ENCODE data around the gene BANF2. TPM values are rescaled to one million over a fixed set of nuclear protein-coding genes. Genes with fewer than 3 reads are reported as not detected.

The BANF2 gene
- total and polyA plus RNA-seq, 2 of the 13 experiments (the other 11 are each of a cell fraction or from before 2014, with no cell fraction given): 0.35 TPM; not detected in 1

- TF ChIP-seq USF2 (IDR thresholded peaks at IDR 0.05; ENCODE audit: low read depth, low read length) (no peak), USF2 (CRISPR knock-in tag; IDR thresholded peaks at IDR 0.05; ENCODE audit: borderline replicate concordance) (no peak), MTF2 (CRISPR knock-in tag; IDR thresholded peaks at IDR 0.05; ENCODE audit: borderline replicate concordance) (no peak), ZNF746 (CRISPR knock-in tag; IDR thresholded peaks at IDR 0.05) (no peak), NFE2 (CRISPR knock-in tag; IDR thresholded peaks at IDR 0.05) (no peak), ARID3A (IDR thresholded peaks at IDR 0.05; ENCODE audit: low read depth, low read length) (0 out of 2 replicates have a peak, but pooled peaks have one; percentile 33), ZNF713 (CRISPR knock-in tag; IDR thresholded peaks at IDR 0.05) (no peak), ZNF562 (CRISPR knock-in tag; IDR thresholded peaks at IDR 0.05; ENCODE audit: borderline replicate concordance) (no peak), PLSCR1 (CRISPR knock-in tag; IDR thresholded peaks at IDR 0.05; ENCODE audit: borderline replicate concordance) (no peak), SNAPC2 (CRISPR knock-in tag; IDR thresholded peaks at IDR 0.05) (no peak), CENPT (CRISPR knock-in tag; IDR thresholded peaks at IDR 0.05; ENCODE audit: low read depth) (no peak), FOXJ3 (CRISPR knock-in tag; IDR thresholded peaks at IDR 0.05; ENCODE audit: borderline replicate concordance) (peak; percentile 30; the same call in 1 of the 2 replicates), MEF2D (CRISPR knock-in tag; IDR thresholded peaks at IDR 0.05) (peak; percentile 79), ZHX1 (CRISPR knock-in tag; IDR thresholded peaks at IDR 0.05; ENCODE audit: low read depth) (0 out of 2 replicates have a peak, but pooled peaks have one; percentile 2), ZBTB38 (CRISPR knock-in tag; IDR thresholded peaks at IDR 0.05) (no peak; the same call in 1 of the 2 replicates), ZMYM2 (CRISPR knock-in tag; IDR thresholded peaks at IDR 0.05) (no peak), CTCF (CRISPR knock-in tag; IDR thresholded peaks at IDR 0.05) (peak; percentile 28; the same call in 1 of the 2 replicates), U2AF2 (IDR thresholded peaks at IDR 0.05; ENCODE audit: low read depth, low read length) (0 out of 2 replicates have a peak, but pooled peaks have one; percentile 11)
Observed at GRCh38 chr20:17679941-17680835, 19.6 kb upstream of the BANF2 start (continued).

Measured in HepG2 (cell line).